H9 (cell line): ENCODE data around the gene SRRD. TPM values are rescaled to one million over a fixed set of nuclear protein-coding genes. Genes with fewer than 3 reads are reported as not detected.

Experiments used
- DNase-seq: peaks from one replicate; pipeline ENCODE4 v3.0.0-alpha.2; 2017
- H2AFZ ChIP-seq: one replicate; pipeline ENCODE4 v1.6.1; 2013; ENCODE audit warnings: mild to moderate bottlenecking, low read length, control low read depth, moderate library complexity
- H2AK5ac ChIP-seq: 2 replicates; pipeline ENCODE4 v1.6.1; 2013; ENCODE audit warnings: low read length, control low read depth, mixed read lengths; ENCODE audit not compliant: insufficient read length
- H2BK120ac ChIP-seq: one replicate; pipeline ENCODE4 v1.6.1; 2013; ENCODE audit warnings: low read depth, mild to moderate bottlenecking, low read length, control low read depth, inconsistent platforms; ENCODE audit not compliant: poor library complexity, severe bottlenecking
- H2BK12ac ChIP-seq: 2 replicates; pipeline ENCODE4 v1.6.1; 2013; ENCODE audit warnings: low read length, control low read depth, mixed read lengths, low read depth; ENCODE audit not compliant: insufficient read length
- H2BK15ac ChIP-seq: 2 replicates; pipeline ENCODE4 v1.6.1; 2013; ENCODE audit warnings: low read depth, low read length, control low read depth
- H2BK20ac ChIP-seq: one replicate; pipeline ENCODE4 v1.6.1; 2013; ENCODE audit warnings: low read depth, mild to moderate bottlenecking, low read length, control low read depth, inconsistent platforms; ENCODE audit not compliant: poor library complexity, severe bottlenecking
- H2BK5ac ChIP-seq: 2 replicates; pipeline ENCODE4 v1.6.1; 2013; ENCODE audit warnings: low read length, control low read depth, mixed read lengths; ENCODE audit not compliant: insufficient read length
- H3K14ac ChIP-seq: 2 replicates; pipeline ENCODE4 v1.6.1; 2013; ENCODE audit warnings: low read length, control low read depth; ENCODE audit not compliant: insufficient read depth
- H3K18ac ChIP-seq: 2 replicates; pipeline ENCODE4 v1.6.1; 2013; ENCODE audit warnings: low read depth, mild to moderate bottlenecking, mixed read lengths, low read length, control low read depth; ENCODE audit not compliant: insufficient read length
- H3K23ac ChIP-seq: 2 replicates; pipeline ENCODE4 v1.6.1; 2013; ENCODE audit warnings: low read length, control low read depth, mixed read lengths, low read depth; ENCODE audit not compliant: insufficient read length
- H3K23me2 ChIP-seq: 2 replicates; pipeline ENCODE4 v1.6.1; 2013; ENCODE audit warnings: low read depth, mild to moderate bottlenecking, mixed read lengths, low read length, control low read depth; ENCODE audit not compliant: insufficient read length, poor library complexity, severe bottlenecking
- H3K27ac ChIP-seq: 2 replicates; pipeline ENCODE4 v1.5.1; 2013; ENCODE audit warnings: low read length, control low read depth, mixed read lengths, low read depth; ENCODE audit not compliant: insufficient read length
- H3K27me3 ChIP-seq: 2 replicates; pipeline ENCODE4 v1.6.1; 2013; ENCODE audit warnings: low read length, control low read depth, inconsistent platforms; ENCODE audit not compliant: insufficient read depth
- H3K4ac ChIP-seq: 2 replicates; pipeline ENCODE4 v1.6.1; 2013; ENCODE audit warnings: low read depth, mild to moderate bottlenecking, control low read depth, inconsistent platforms, low read length, moderate library complexity
- H3K4me1 ChIP-seq: 2 replicates; pipeline ENCODE4 v1.6.1; 2013; ENCODE audit warnings: low read length, control low read depth, inconsistent platforms; ENCODE audit not compliant: insufficient read depth
- H3K4me2 ChIP-seq: 2 replicates; pipeline ENCODE4 v1.6.1; 2013; ENCODE audit warnings: low read length, control low read depth, mixed read lengths; ENCODE audit not compliant: insufficient read length, insufficient read depth
- H3K56ac ChIP-seq: 2 replicates; pipeline ENCODE4 v1.6.1; 2013; ENCODE audit warnings: low read depth, mild to moderate bottlenecking, mixed read lengths, low read length, control low read depth; ENCODE audit not compliant: insufficient read length
- H3K79me1 ChIP-seq: 2 replicates; pipeline ENCODE4 v1.6.1; 2013; ENCODE audit warnings: low read depth, mild to moderate bottlenecking, moderate library complexity, low read length, control low read depth, inconsistent platforms; ENCODE audit not compliant: insufficient read depth, poor library complexity, severe bottlenecking
- H3K79me2 ChIP-seq: 2 replicates; pipeline ENCODE4 v1.6.1; 2013; ENCODE audit warnings: low read length, control low read depth, inconsistent platforms; ENCODE audit not compliant: insufficient read depth
- H3K9ac ChIP-seq: 2 replicates; pipeline ENCODE4 v1.6.1; 2013; ENCODE audit warnings: low read length, control low read depth, mixed read lengths; ENCODE audit not compliant: insufficient read length; ENCODE audit errors: extremely low read depth
- H3K9me3 ChIP-seq: one replicate; pipeline ENCODE4 v1.6.1; 2013; ENCODE audit warnings: low read depth, low read length, inconsistent platforms; ENCODE audit not compliant: control insufficient read depth
- H3T11ph ChIP-seq: one replicate; pipeline ENCODE4 v1.6.1; 2013; ENCODE audit warnings: mild to moderate bottlenecking, low read length, control low read depth, inconsistent platforms
- H4K20me1 ChIP-seq: one replicate; pipeline ENCODE4 v1.6.1; 2013; ENCODE audit not compliant: control insufficient read depth, insufficient read length, insufficient read depth
- H4K5ac ChIP-seq: 2 replicates; pipeline ENCODE4 v1.6.1; 2013; ENCODE audit warnings: low read depth, mild to moderate bottlenecking, mixed read lengths, low read length, control low read depth; ENCODE audit not compliant: insufficient read length
- H4K8ac ChIP-seq: replicated peaks from 2 replicates; pipeline ENCODE4 v1.6.1; 2013; ENCODE audit warnings: low read length, control low read depth, mixed read lengths, low read depth; ENCODE audit not compliant: insufficient read length
- H4K91ac ChIP-seq: 2 replicates; pipeline ENCODE4 v1.6.1; 2013; ENCODE audit warnings: low read depth, mild to moderate bottlenecking, moderate library complexity, mixed read lengths, low read length, control low read depth; ENCODE audit not compliant: insufficient read length
- H3K27ac Mint-ChIP-seq, 3 experiments: 2 replicates in 2 of 3; 3 replicates in 1 of 3; pipeline ENCODE4 v1.8.0; 2020 to 2021; ENCODE audit warnings: mixed read lengths in 3 of 3, mild to moderate bottlenecking in 1 of 3, moderate library complexity in 1 of 3
- H3K27me3 Mint-ChIP-seq: 2 replicates; pipeline ENCODE4 v1.8.0; 2021; ENCODE audit warnings: low read depth, mild to moderate bottlenecking, moderate library complexity, mixed read lengths
- H3K36me3 Mint-ChIP-seq, 3 experiments: 2 replicates in 2 of 3; 3 replicates in 1 of 3; pipeline ENCODE4 v1.8.0; 2020 to 2021; ENCODE audit warnings: low read depth in 3 of 3, mixed read lengths in 3 of 3; ENCODE audit not compliant: insufficient read depth in 1 of 3
- H3K4me1 Mint-ChIP-seq, 2 experiments: 2 replicates each; pipeline ENCODE4 v1.8.0; 2020; ENCODE audit warnings: mixed read lengths in 2 of 2
- H3K4me3 Mint-ChIP-seq, 2 experiments: 2 replicates in 1 of 2; 3 replicates in 1 of 2; pipeline ENCODE4 v1.8.0; 2020 to 2021; ENCODE audit warnings: mild to moderate bottlenecking in 2 of 2, mixed read lengths in 2 of 2, moderate library complexity in 1 of 2
- H3K9me3 Mint-ChIP-seq, 2 experiments: 2 replicates in 1 of 2; 3 replicates in 1 of 2; pipeline ENCODE4 v1.8.0; 2020; ENCODE audit warnings: mild to moderate bottlenecking in 2 of 2, mixed read lengths in 2 of 2, moderate library complexity in 1 of 2
- CTCF ChIP-seq: fragments of 200-600 bp; sonication (generic); conservative IDR thresholded peaks from 3 replicates; pipeline ENCODE4 v1.8.0; 2021; ENCODE audit warnings: antibody characterized with exemption, mild to moderate bottlenecking
- WGBS: extraction: QIAGEN DNeasy Blood & Tissue Kit; methylation state at CpG from one replicate; pipeline ENCODE4 v1.1.7; 2013; ENCODE audit warnings: missing lambda C conversion rate, low lambda C conversion rate, mixed read lengths; ENCODE audit not compliant: insufficient read length; ENCODE audit errors: extremely low coverage; 5-methylcytosine and 5-hydroxymethylcytosine counted together
- total RNA-seq: library from RNA; stranded (reverse); gene quantifications from 2 replicates; pipeline ENCODE4 v1.2.1, GENCODE V29; 2021

SRRD gene
- total RNA-seq, 1 experiment from 2014 or later = 36.0 TPM

GRCh38 chr22:26486394-26486793 is 2.7 kb downstream of the SRRD start:
- no peak overlapping the region for H2BK5ac ChIP-seq
- no peak overlapping the region for H2BK15ac ChIP-seq
- Mint-ChIP-seq H3K4me3 (no peak overlapping the region), H3K36me3 (peaks cover 12 to 45% (median 35%) of the 10 kb centered on the region in 3 experiments; a peak in 5 of 7 replicates), H3K9me3 (no peaks in the 10 kb centered on the region; a peak in 1 of 5 replicates), H3K4me1 (peaks cover 24 to 29% of the 10 kb centered on the region in 2 experiments), H3K27ac (no peak overlapping the region), H3K27me3 (no peaks in the 10 kb centered on the region)
- H2BK12ac ChIP-seq = no peak overlapping the region
- no peak overlapping the region for H2AK5ac ChIP-seq
- no peak for DNase-seq
- no peaks in the 10 kb centered on the region for H4K20me1 ChIP-seq
- H2AFZ ChIP-seq = no peak overlapping the region
- TF ChIP-seq CTCF = no peak
- no peak overlapping the region for H3K9ac ChIP-seq
- H3K4me1 ChIP-seq = no peaks in the 10 kb centered on the region; the same call in 1 of the 2 replicates
- no peak overlapping the region for H2BK120ac ChIP-seq
- no peak overlapping the region for H3K27ac ChIP-seq
- H3K18ac ChIP-seq = no peak overlapping the region
- no peak overlapping the region for H3K14ac ChIP-seq
- H3K56ac ChIP-seq = no peak overlapping the region
- no CpG with 5 or more reads among the region's 5 CpGs for WGBS
- H3K4me2 ChIP-seq = no peak overlapping the region
- no peak overlapping the region for H3K4ac ChIP-seq
- H4K91ac ChIP-seq = no peak overlapping the region
- H3K79me2 ChIP-seq = peaks cover 3% of the 10 kb centered on the region; the same call in 1 of the 2 replicates
- H2BK20ac ChIP-seq = no peak overlapping the region
- no peak overlapping the region for H3T11ph ChIP-seq
- H3K23ac ChIP-seq = no peak overlapping the region
- no peaks in the 10 kb centered on the region for H3K9me3 ChIP-seq
- H4K8ac ChIP-seq = no peak overlapping the region
- H3K27me3 ChIP-seq = no peaks in the 10 kb centered on the region
- H3K79me1 ChIP-seq = peaks cover 4% of the 10 kb centered on the region
- H3K23me2 ChIP-seq = no peaks in the 10 kb centered on the region
- no peak overlapping the region for H4K5ac ChIP-seq
